Parathyroid adenoma (tissue), 2 donors: ENCODE measurements around the gene EXOC3.
A peak's percentile ranks its signal among the peaks of the same experiment; 100 is the strongest.

ENCODE experiments used
- H2AFZ ChIP-seq: fragments of 300-600 bp; sonication (generic); one replicate; pipeline ENCODE4 v1.7.0; 2017; ENCODE audit warnings: antibody characterized with exemption, mild to moderate bottlenecking
- H3K27ac ChIP-seq: fragments of 300-600 bp; sonication (generic); one replicate; pipeline ENCODE4 v1.7.0; 2017
- H3K27me3 ChIP-seq: fragments of 300-600 bp; sonication (generic); one replicate; pipeline ENCODE4 v1.7.0; 2017; ENCODE audit warnings: low read length; ENCODE audit not compliant: control insufficient read depth, insufficient read depth
- H3K36me3 ChIP-seq: fragments of 300-600 bp; sonication (generic); one replicate; pipeline ENCODE4 v1.7.0; 2017; ENCODE audit warnings: low read length; ENCODE audit not compliant: control insufficient read depth, insufficient read depth
- H3K4me1 ChIP-seq: fragments of 300-600 bp; sonication (generic); one replicate; pipeline ENCODE4 v1.7.0; 2017; ENCODE audit warnings: control low read depth
- H3K4me2 ChIP-seq: fragments of 300-600 bp; sonication (generic); one replicate; pipeline ENCODE4 v1.7.0; 2017; ENCODE audit warnings: low read length
- H3K4me3 ChIP-seq: fragments of 300-600 bp; sonication (generic); one replicate; pipeline ENCODE4 v1.7.0; 2017; ENCODE audit warnings: low read depth, low read length
- H3K79me2 ChIP-seq: fragments of 300-600 bp; sonication (generic); one replicate; pipeline ENCODE4 v1.7.0; 2017; ENCODE audit warnings: control low read depth
- H3K9ac ChIP-seq: fragments of 300-600 bp; sonication (generic); one replicate; pipeline ENCODE4 v1.7.0; 2017; ENCODE audit warnings: mild to moderate bottlenecking
- H3K9me3 ChIP-seq: fragments of 300-600 bp; sonication (generic); one replicate; pipeline ENCODE4 v1.7.0; 2017; ENCODE audit warnings: low read length; ENCODE audit not compliant: control insufficient read depth
- CTCF ChIP-seq: fragments of 300-600 bp; sonication (generic); IDR thresholded peaks from one replicate; pipeline ENCODE4 v1.7.0; 2017; ENCODE audit warnings: antibody characterized with exemption, mild to moderate bottlenecking
- donor health status: primary hyperparathyroidism.

EXOC3 gene

DNA sequence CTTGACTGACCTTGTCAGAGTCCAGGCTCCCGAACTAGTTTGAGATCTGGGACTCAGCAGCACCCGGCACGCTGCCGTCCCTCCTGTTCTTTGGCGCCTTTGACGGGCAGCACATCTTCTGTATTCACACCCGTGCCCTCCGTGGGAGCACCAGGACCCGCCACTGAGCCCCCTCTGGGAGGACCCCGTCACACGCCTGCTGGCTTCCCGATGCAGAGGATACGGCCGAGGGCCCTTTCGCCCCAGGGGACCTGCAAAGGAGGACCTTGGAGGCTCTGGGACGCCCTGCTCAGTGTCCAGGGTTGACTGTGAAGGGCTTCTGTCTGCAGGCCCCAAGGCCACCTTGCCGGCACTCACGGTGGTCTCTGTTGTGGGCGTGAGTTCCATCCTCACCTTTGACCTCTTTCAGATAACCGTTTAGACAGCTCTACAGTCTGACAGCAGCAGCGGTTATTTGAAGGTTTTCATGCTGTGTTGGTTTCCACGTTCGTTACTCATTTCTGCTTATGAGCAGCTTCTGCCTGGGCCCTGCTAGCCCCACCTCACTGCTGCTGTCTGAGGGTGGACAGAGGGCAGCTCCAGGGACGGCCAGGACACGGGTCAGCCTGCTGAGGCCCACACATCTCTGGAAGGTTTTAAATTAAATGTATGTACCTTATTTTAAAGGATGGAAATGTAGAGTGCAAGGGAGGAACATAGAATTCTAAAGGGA lies 12.6 kb upstream of the EXOC3 start:
- Histone ChIP-seq H3K27ac (no peak overlapping the region), H3K4me3 (no peak overlapping the region), H3K4me2 (no peak overlapping the region), H2AFZ (no peak overlapping the region), H3K36me3 (no peaks in the 10 kb centered on the region), H3K9ac (no peak overlapping the region), H3K27me3 (peaks cover 2% of the 10 kb centered on the region), H3K4me1 (peaks cover 6% of the 10 kb centered on the region), H3K79me2 (no peaks in the 10 kb centered on the region), H3K9me3 (no peaks in the 10 kb centered on the region)
- no peak for TF ChIP-seq CTCF

GRCh38 chr5:431001-431710 lies 11.8 kb upstream of the EXOC3 start:
- TF ChIP-seq CTCF, result peak; percentile 24

GRCh38 chr5:431711-432050 lies 11.3 kb upstream of the EXOC3 start:
- H3K4me1 ChIP-seq, result peaks cover 6% of the 10 kb centered on the region
- no peak overlapping the region for H3K4me2 ChIP-seq
- TF ChIP-seq CTCF, result no peak
- H3K9ac ChIP-seq, result no peak overlapping the region
- peaks cover 2% of the 10 kb centered on the region for H3K27me3 ChIP-seq
- no peak overlapping the region for H2AFZ ChIP-seq
- no peak overlapping the region for H3K4me3 ChIP-seq
- H3K9me3 ChIP-seq, result no peaks in the 10 kb centered on the region
- no peak overlapping the region for H3K27ac ChIP-seq
- H3K36me3 ChIP-seq, result no peaks in the 10 kb centered on the region
- no peaks in the 10 kb centered on the region for H3K79me2 ChIP-seq

More at GRCh38 chr5:431001-431710, 11.8 kb upstream of the EXOC3 start:
- Histone ChIP-seq H3K79me2 (no peaks in the 10 kb centered on the region), H3K4me1 (peaks cover 6% of the 10 kb centered on the region), H3K9ac (no peak overlapping the region), H3K9me3 (no peaks in the 10 kb centered on the region), H3K36me3 (no peaks in the 10 kb centered on the region), H3K4me3 (no peak overlapping the region), H2AFZ (no peak overlapping the region), H3K4me2 (no peak overlapping the region), H3K27ac (no peak overlapping the region), H3K27me3 (peaks cover 2% of the 10 kb centered on the region)

DNA sequence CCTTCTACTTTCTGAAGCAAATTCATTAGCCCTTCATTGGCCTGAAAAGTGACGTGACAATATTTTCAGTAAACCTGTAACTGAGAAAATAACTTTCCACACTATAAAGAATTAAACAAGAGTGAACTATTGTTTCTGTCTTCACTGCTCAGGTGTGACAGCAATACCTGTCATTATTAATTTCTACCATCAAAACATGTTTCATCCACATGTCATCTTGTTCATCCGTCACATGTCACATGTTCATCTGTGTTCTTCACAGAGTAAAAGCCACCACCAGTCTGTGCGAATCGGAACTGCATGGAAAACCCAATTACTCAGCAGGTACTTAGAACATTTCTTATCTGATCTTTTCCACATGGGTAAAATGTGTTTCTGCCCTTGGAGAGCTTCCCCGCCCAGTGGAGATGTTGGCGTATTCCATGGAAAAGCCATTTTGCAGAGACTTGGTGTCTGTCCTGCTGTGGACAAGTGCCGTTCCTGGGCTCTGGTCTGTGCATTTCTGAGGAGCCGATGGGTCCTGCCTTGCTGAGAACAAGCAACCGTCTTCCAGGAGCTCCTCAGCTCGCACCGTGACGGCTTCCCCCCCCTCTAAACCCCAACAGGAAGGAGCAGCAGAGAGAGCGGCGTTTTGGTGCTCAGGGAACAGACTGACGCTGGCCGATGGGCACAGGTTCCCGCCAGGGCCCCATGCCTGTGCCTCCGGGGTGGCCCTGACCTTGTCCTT lies 10.6 kb upstream of the EXOC3 start:
- TF ChIP-seq CTCF, result no peak
- Histone ChIP-seq H3K27ac (no peak overlapping the region), H3K9me3 (no peaks in the 10 kb centered on the region), H3K4me2 (peak overlapping the region; percentile 43), H3K36me3 (no peaks in the 10 kb centered on the region), H3K4me1 (peaks cover 6% of the 10 kb centered on the region), H2AFZ (peak overlapping the region; percentile 63), H3K79me2 (no peaks in the 10 kb centered on the region), H3K27me3 (peaks cover 2% of the 10 kb centered on the region), H3K9ac (no peak overlapping the region), H3K4me3 (no peak overlapping the region)
